ENCODE results near the gene VSIG10L.

The VSIG10L gene

DNA sequence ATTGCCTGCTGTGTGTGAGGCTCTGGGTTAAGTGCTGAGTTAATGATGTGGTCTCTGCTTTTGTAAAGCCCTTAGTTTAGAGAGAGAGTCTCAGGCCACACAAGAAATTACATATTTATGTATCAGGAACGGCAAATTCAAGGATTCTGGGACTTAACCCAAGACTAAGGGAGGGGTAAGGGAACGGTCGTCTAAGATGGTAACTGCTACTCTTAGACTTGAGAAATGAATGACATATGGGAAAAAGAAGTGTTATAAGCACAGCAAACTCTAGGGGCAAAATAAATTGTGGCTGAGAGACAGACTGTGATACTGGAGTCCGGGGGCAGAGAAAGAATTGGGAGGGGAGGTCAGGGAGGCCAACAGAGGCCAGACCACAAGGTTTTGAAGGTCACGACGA lies 10.2 kb downstream of the VSIG10L start:
- TF ChIP-seq EZH2 (IDR thresholded peaks at IDR 0.05; ENCODE audit: borderline replicate concordance, low read depth, low read length, severe bottlenecking) = no peak
- TF ChIP-seq, protein P1, sequence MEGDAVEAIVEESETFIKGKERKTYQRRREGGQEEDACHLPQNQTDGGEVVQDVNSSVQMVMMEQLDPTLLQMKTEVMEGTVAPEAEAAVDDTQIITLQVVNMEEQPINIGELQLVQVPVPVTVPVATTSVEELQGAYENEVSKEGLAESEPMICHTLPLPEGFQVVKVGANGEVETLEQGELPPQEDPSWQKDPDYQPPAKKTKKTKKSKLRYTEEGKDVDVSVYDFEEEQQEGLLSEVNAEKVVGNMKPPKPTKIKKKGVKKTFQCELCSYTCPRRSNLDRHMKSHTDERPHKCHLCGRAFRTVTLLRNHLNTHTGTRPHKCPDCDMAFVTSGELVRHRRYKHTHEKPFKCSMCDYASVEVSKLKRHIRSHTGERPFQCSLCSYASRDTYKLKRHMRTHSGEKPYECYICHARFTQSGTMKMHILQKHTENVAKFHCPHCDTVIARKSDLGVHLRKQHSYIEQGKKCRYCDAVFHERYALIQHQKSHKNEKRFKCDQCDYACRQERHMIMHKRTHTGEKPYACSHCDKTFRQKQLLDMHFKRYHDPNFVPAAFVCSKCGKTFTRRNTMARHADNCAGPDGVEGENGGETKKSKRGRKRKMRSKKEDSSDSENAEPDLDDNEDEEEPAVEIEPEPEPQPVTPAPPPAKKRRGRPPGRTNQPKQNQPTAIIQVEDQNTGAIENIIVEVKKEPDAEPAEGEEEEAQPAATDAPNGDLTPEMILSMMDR (IDR thresholded peaks at IDR 0.05; ENCODE audit: borderline replicate concordance, extremely low read depth, low read length, poor library complexity, severe bottlenecking) = no peak
- ATAC-seq (ENCODE audit: insufficient read depth, low read depth) = no peak

DNA sequence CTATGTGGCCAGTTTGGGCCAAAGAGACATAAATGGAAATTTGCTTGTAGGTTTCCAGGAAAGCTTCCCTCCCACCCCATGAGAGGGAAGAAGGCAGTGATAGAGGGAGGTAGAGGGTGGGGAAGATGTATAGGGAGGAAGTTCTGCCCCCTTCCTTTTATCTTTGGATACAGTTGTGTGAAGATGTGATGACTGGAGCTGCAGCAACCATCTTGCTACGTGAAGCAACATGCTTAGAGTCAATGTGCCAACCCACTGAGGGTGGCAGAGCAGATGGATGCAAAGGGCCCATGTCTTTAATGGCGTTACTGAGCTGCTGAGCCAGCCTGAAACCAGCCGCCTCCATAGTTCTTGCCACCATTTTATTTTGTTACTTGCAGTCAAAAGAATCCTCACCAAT lies 10.7 kb downstream of the VSIG10L start:
- no peaks in the 10 kb centered on the region for H3K79me2 ChIP-seq (ENCODE audit: insufficient read depth, low read length)
- H3K36me3 ChIP-seq (ENCODE audit: insufficient read depth, low read length) = no peaks in the 10 kb centered on the region
- DNase-seq = no peak
- TF ChIP-seq, protein P1 (IDR thresholded peaks at IDR 0.05; ENCODE audit: borderline replicate concordance, extremely low read depth, low read length, poor library complexity, severe bottlenecking) = no peak
- H3K4me3 ChIP-seq (ENCODE audit: low read depth in 1 of 2, low read length in 2 of 2) = no peak overlapping the region
- H3K4me2 ChIP-seq (ENCODE audit: insufficient read depth, low read length) = no peak overlapping the region
- ATAC-seq (ENCODE audit: insufficient read depth, low read depth) = no peak
- H3K27ac ChIP-seq (ENCODE audit: low read length) = no peak overlapping the region
- H3K9ac ChIP-seq (ENCODE audit: low read depth, low read length) = no peak overlapping the region
- H2AFZ ChIP-seq (ENCODE audit: low read depth, low read length) = no peak overlapping the region
- H3K9me3 ChIP-seq (ENCODE audit: insufficient read depth, low read length, severe bottlenecking) = no peaks in the 10 kb centered on the region
- H3K27me3 ChIP-seq (ENCODE audit: insufficient read depth, low read length, poor library complexity) = no peaks in the 10 kb centered on the region
- no peaks in the 10 kb centered on the region for H4K20me1 ChIP-seq (ENCODE audit: insufficient read depth, low read length)
- H3K4me1 ChIP-seq (ENCODE audit: insufficient read depth, low read length) = no peaks in the 10 kb centered on the region

More for the DNA sequence above, 10.2 kb downstream of the VSIG10L start:
- H3K27me3 ChIP-seq (ENCODE audit: insufficient read depth, low read length, poor library complexity) = no peaks in the 10 kb centered on the region
- no peaks in the 10 kb centered on the region for H3K9me3 ChIP-seq (ENCODE audit: insufficient read depth, low read length, severe bottlenecking)
- H3K4me3 ChIP-seq (ENCODE audit: low read depth in 1 of 2, low read length in 2 of 2) = no peak overlapping the region
- no peak overlapping the region for H3K4me2 ChIP-seq (ENCODE audit: insufficient read depth, low read length)
- no peak overlapping the region for H2AFZ ChIP-seq (ENCODE audit: low read depth, low read length)
- no peaks in the 10 kb centered on the region for H3K79me2 ChIP-seq (ENCODE audit: insufficient read depth, low read length)
- H3K36me3 ChIP-seq (ENCODE audit: insufficient read depth, low read length) = no peaks in the 10 kb centered on the region
- H4K20me1 ChIP-seq (ENCODE audit: insufficient read depth, low read length) = no peaks in the 10 kb centered on the region
- no peak overlapping the region for H3K27ac ChIP-seq (ENCODE audit: low read length)
- H3K4me1 ChIP-seq (ENCODE audit: insufficient read depth, low read length) = no peaks in the 10 kb centered on the region
- no peak for DNase-seq
- H3K9ac ChIP-seq (ENCODE audit: low read depth, low read length) = no peak overlapping the region

DNA sequence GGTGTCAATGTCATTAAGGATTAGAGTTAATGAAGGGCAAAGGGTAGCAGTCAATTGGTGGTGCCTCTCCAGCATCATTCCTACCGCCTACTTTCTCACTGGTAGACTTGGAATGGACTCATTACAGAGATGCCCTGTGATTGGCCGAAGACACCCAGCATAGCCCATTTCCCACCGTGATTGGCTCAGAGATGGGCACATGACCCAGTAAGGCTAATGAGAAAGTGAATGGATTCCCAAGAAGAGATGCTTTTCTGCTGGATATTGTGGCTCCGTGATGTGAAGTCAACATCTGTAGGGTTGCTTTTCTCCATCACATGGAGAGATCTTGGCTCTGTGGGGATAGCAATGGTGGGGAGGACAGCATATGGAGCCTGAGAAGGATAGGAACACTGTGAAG lies 11.6 kb downstream of the VSIG10L start:
- Histone ChIP-seq H3K4me3 (ENCODE audit: low read depth in 1 of 2, low read length in 2 of 2) (no peak overlapping the region), H3K27me3 (ENCODE audit: insufficient read depth, low read length, poor library complexity) (no peaks in the 10 kb centered on the region), H3K9ac (ENCODE audit: low read depth, low read length) (no peak overlapping the region), H3K4me2 (ENCODE audit: insufficient read depth, low read length) (no peak overlapping the region), H3K36me3 (ENCODE audit: insufficient read depth, low read length) (no peaks in the 10 kb centered on the region), H2AFZ (ENCODE audit: low read depth, low read length) (no peak overlapping the region), H3K9me3 (ENCODE audit: insufficient read depth, low read length, severe bottlenecking) (no peaks in the 10 kb centered on the region), H4K20me1 (ENCODE audit: insufficient read depth, low read length) (no peaks in the 10 kb centered on the region), H3K27ac (ENCODE audit: low read length) (no peak overlapping the region), H3K4me1 (ENCODE audit: insufficient read depth, low read length) (no peaks in the 10 kb centered on the region), H3K79me2 (ENCODE audit: insufficient read depth, low read length) (no peaks in the 10 kb centered on the region)
- DNase-seq (no peak), ATAC-seq (ENCODE audit: insufficient read depth, low read depth) (no peak)
- TF ChIP-seq, protein P1 (IDR thresholded peaks at IDR 0.05; ENCODE audit: borderline replicate concordance, extremely low read depth, low read length, poor library complexity, severe bottlenecking) = no peak
- no peak for TF ChIP-seq EZH2 (IDR thresholded peaks at IDR 0.05; ENCODE audit: borderline replicate concordance, low read depth, low read length, severe bottlenecking)

DNA sequence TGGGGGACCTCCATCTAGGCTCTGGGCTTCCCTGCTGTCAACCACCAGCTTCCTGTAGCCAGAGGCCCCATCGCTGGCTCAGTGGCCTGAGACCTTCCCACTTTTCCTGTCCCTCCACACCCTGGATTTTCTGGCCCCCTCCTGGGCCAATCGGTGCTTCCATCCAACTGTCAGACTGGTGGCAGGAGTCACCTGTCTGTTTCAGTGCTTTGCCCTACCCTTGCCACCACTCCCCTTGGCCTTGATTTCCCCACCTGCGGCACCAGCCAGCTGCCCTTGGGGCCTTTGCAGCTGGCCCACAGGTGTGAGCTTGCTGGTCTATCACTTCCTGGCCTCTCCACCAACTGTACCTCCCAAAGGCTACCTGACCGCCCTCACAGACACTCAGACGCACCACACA lies 12.5 kb downstream of the VSIG10L start:
- H3K9ac ChIP-seq (ENCODE audit: low read depth, low read length) = no peak overlapping the region
- no peaks in the 10 kb centered on the region for H3K4me1 ChIP-seq (ENCODE audit: insufficient read depth, low read length)
- no peak for ATAC-seq (ENCODE audit: insufficient read depth, low read depth)
- H3K9me3 ChIP-seq (ENCODE audit: insufficient read depth, low read length, severe bottlenecking) = no peaks in the 10 kb centered on the region
- no peaks in the 10 kb centered on the region for H4K20me1 ChIP-seq (ENCODE audit: insufficient read depth, low read length)
- no peaks in the 10 kb centered on the region for H3K27me3 ChIP-seq (ENCODE audit: insufficient read depth, low read length, poor library complexity)
- no peak overlapping the region for H2AFZ ChIP-seq (ENCODE audit: low read depth, low read length)
- no peak overlapping the region for H3K4me3 ChIP-seq (ENCODE audit: low read depth in 1 of 2, low read length in 2 of 2)
- no peak overlapping the region for H3K4me2 ChIP-seq (ENCODE audit: insufficient read depth, low read length)
- DNase-seq = no peak
- TF ChIP-seq, protein P1 (IDR thresholded peaks at IDR 0.05; ENCODE audit: borderline replicate concordance, extremely low read depth, low read length, poor library complexity, severe bottlenecking) = no peak
- no peak for TF ChIP-seq EZH2 (IDR thresholded peaks at IDR 0.05; ENCODE audit: borderline replicate concordance, low read depth, low read length, severe bottlenecking)
- no peak overlapping the region for H3K27ac ChIP-seq (ENCODE audit: low read length)
- no peaks in the 10 kb centered on the region for H3K36me3 ChIP-seq (ENCODE audit: insufficient read depth, low read length)
- H3K79me2 ChIP-seq (ENCODE audit: insufficient read depth, low read length) = no peaks in the 10 kb centered on the region

All from DND-41 (cell line).